ENCODE measurements around the gene C19orf67. TPM values are rescaled to one million over a fixed set of nuclear protein-coding genes. Genes with fewer than 3 reads are reported as not detected.
"Not testable (repeated sequence)": the region's sequence is repeated elsewhere in the genome, so short reads cannot be mapped to it uniquely, and the experiment has no call there.

The C19orf67 gene
- total RNA-seq, 1 experiment from 2014 or later: not detected

- CTCF ChIA-PET: interaction anchor here (1.1 to 1.7 kb wide), 2 partner anchors 13 to 37 kb away, joined by 3 to 5 read pairs; partner anchors contain the start of gene MISP3
- H3K9ac ChIP-seq (ENCODE audit: low read length); DNase-seq (ENCODE audit: low read depth, low spot score); H3K9me2 ChIP-seq (ENCODE audit: insufficient read depth); H3K79me2 ChIP-seq (ENCODE audit: insufficient read depth, low read length); H3K27me3 ChIP-seq (ENCODE audit: insufficient read depth, low read length); H3K4me2 ChIP-seq (ENCODE audit: low read length); H3K36me3 ChIP-seq (ENCODE audit: control insufficient read depth in 1 of 2, insufficient read depth in 2 of 2, low read length in 2 of 2); H2AFZ ChIP-seq (ENCODE audit: low read depth, low read length, poor library complexity, severe bottlenecking); RAD21 ChIA-PET (ENCODE audit: low non-redundant PET in 1 of 2, low total read pairs in 2 of 2, uncharacterized antibody in 2 of 2, unreplicated experiment in 2 of 2); H3K4me3 ChIP-seq (replicated peaks in 1 of 2; ENCODE audit: low read depth in 1 of 2, low read length in 2 of 2); ATAC-seq; BruUV-seq (replicated peaks); H4K20me1 ChIP-seq (ENCODE audit: insufficient read depth); H3K9me3 ChIP-seq (ENCODE audit: control insufficient read depth in 1 of 2, insufficient read depth in 1 of 2, low read depth in 1 of 2, low read length in 2 of 2); POLR2A ChIA-PET; intact Hi-C loops (cut with micrococcal nuclease); H3K27ac ChIP-seq (ENCODE audit: low read depth, low read length): not testable (repeated sequence)
- peaks cover 3 to 15% of the 10 kb centered on the region in 2 experiments for H3K4me1 ChIP-seq (ENCODE audit: control insufficient read depth in 1 of 2, insufficient read depth in 2 of 2, low read length in 2 of 2)
- TF ChIP-seq RAD21 (IDR thresholded peaks at IDR 0.05; ENCODE audit: low read depth) (peak; percentile 2; the same call in 1 of the 2 replicates), CTCF (IDR thresholded peaks at IDR 0.05 in 2 of 3, conservative IDR thresholded peaks at IDR 0.05 in 1 of 3; ENCODE audit: borderline replicate concordance in 1 of 3, insufficient read depth in 1 of 3, low read depth in 2 of 3, low read length in 2 of 3) (peak in 2 of 3 experiments; percentile 18 to 30; a peak in 3 of 6 replicates)
Measured at GRCh38 chr19:14035159-14035558, 50.4 kb downstream of the C19orf67 start.

- DNase-seq (ENCODE audit: low read depth, low spot score) (no peak), ATAC-seq (no peak)
- TF ChIP-seq ELF1 (IDR thresholded peaks at IDR 0.05; ENCODE audit: borderline replicate concordance, low read depth) (no peak), CBX3 (IDR thresholded peaks at IDR 0.05; ENCODE audit: low read depth) (no peak), EZH2phosphoT487 (IDR thresholded peaks at IDR 0.05; ENCODE audit: borderline replicate concordance) (no peak), SRF (IDR thresholded peaks at IDR 0.05; ENCODE audit: low read depth) (no peak), JUND (IDR thresholded peaks at IDR 0.05) (no peak), ZNF274 (IDR thresholded peaks at IDR 0.05; ENCODE audit: low read depth, low read length) (no peak), ATF3 (IDR thresholded peaks at IDR 0.05) (no peak), RAD21 (IDR thresholded peaks at IDR 0.05; ENCODE audit: low read depth) (no peak), ZBTB33 (IDR thresholded peaks at IDR 0.05; ENCODE audit: extremely low read depth, insufficient replicate concordance, low read length) (no peak), CTCF (IDR thresholded peaks at IDR 0.05 in 2 of 3, conservative IDR thresholded peaks at IDR 0.05 in 1 of 3; ENCODE audit: borderline replicate concordance in 1 of 3, insufficient read depth in 1 of 3, low read depth in 2 of 3, low read length in 2 of 3) (no peak), ZFX (IDR thresholded peaks at IDR 0.05) (no peak), MAX (IDR thresholded peaks at IDR 0.05) (no peak), CEBPB (IDR thresholded peaks at IDR 0.05; ENCODE audit: low read depth) (no peak)
Measured at GRCh38 chr19:14033946-14034345, 51.6 kb downstream of the C19orf67 start.

More at GRCh38 chr19:14033946-14034345, 51.6 kb downstream of the C19orf67 start:
- H3K4me1 ChIP-seq (ENCODE audit: control insufficient read depth in 1 of 2, insufficient read depth in 2 of 2, low read length in 2 of 2): peaks cover 3 to 15% of the 10 kb centered on the region in 2 experiments
- no peak overlapping the region for H3K27ac ChIP-seq (ENCODE audit: low read depth, low read length)
- intact Hi-C loops (cut with micrococcal nuclease): no loop called here
- no peaks in the 10 kb centered on the region for H3K9me2 ChIP-seq (ENCODE audit: insufficient read depth)
- BruUV-seq (replicated peaks): TSS peak; percentile 55
- ChIA-PET RAD21 (ENCODE audit: low non-redundant PET in 1 of 2, low total read pairs in 2 of 2, uncharacterized antibody in 2 of 2, unreplicated experiment in 2 of 2) (no interaction called here), CTCF (no interaction called here), POLR2A (no interaction called here)
- no peak overlapping the region for H3K4me3 ChIP-seq (replicated peaks in 1 of 2; ENCODE audit: low read depth in 1 of 2, low read length in 2 of 2)
- no peaks in the 10 kb centered on the region for H4K20me1 ChIP-seq (ENCODE audit: insufficient read depth)
- no peak overlapping the region for H3K4me2 ChIP-seq (ENCODE audit: low read length)
- H3K27me3 ChIP-seq (ENCODE audit: insufficient read depth, low read length): no peaks in the 10 kb centered on the region
- H3K79me2 ChIP-seq (ENCODE audit: insufficient read depth, low read length): no peaks in the 10 kb centered on the region
- no peak overlapping the region for H3K9ac ChIP-seq (ENCODE audit: low read length)
- no peak overlapping the region for H2AFZ ChIP-seq (ENCODE audit: low read depth, low read length, poor library complexity, severe bottlenecking)
- no peaks in the 10 kb centered on the region for H3K36me3 ChIP-seq (ENCODE audit: control insufficient read depth in 1 of 2, insufficient read depth in 2 of 2, low read length in 2 of 2)
- H3K9me3 ChIP-seq (ENCODE audit: control insufficient read depth in 1 of 2, insufficient read depth in 1 of 2, low read depth in 1 of 2, low read length in 2 of 2): no peaks in the 10 kb centered on the region
